ENCODE results near the gene XYLT1.

DNA sequence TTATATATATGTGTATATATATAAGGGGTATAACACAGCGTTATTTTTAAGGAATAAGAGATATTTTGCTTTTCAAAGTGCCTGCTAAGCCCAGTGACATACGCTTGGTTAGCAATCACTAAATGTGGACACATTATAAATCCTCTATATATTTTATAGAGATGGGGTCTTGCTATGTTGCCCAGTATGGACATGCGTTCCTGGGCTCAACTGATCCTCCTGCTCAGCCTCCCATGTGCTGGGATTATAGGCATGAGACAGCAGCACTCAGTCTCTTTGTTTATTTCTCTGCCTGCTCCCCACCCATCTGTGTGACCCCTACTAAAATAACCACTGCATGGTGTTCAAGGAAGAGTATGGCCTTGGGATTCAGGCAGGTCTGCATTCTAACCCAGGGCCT is 63.4 kb downstream of the XYLT1 start:
- TF ChIP-seq ZKSCAN8 (CRISPR knock-in tag; IDR thresholded peaks at IDR 0.05) (no peak), ZNF586 (CRISPR knock-in tag; conservative IDR thresholded peaks at IDR 0.05) (no peak), FOXA3 (CRISPR knock-in tag; conservative IDR thresholded peaks at IDR 0.05 in 1 of 2, IDR thresholded peaks at IDR 0.05 in 1 of 2) (no peak), CHD4 (IDR thresholded peaks at IDR 0.05; ENCODE audit: insufficient read depth, insufficient replicate concordance, low read depth, low read length, poor library complexity, severe bottlenecking) (no peak)
- TF ChIP-seq, protein P1, sequence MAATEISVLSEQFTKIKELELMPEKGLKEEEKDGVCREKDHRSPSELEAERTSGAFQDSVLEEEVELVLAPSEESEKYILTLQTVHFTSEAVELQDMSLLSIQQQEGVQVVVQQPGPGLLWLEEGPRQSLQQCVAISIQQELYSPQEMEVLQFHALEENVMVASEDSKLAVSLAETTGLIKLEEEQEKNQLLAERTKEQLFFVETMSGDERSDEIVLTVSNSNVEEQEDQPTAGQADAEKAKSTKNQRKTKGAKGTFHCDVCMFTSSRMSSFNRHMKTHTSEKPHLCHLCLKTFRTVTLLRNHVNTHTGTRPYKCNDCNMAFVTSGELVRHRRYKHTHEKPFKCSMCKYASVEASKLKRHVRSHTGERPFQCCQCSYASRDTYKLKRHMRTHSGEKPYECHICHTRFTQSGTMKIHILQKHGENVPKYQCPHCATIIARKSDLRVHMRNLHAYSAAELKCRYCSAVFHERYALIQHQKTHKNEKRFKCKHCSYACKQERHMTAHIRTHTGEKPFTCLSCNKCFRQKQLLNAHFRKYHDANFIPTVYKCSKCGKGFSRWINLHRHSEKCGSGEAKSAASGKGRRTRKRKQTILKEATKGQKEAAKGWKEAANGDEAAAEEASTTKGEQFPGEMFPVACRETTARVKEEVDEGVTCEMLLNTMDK (IDR thresholded peaks at IDR 0.05; ENCODE audit: borderline replicate concordance, insufficient read depth, low read depth, low read length, poor library complexity, severe bottlenecking), result no peak

Data from K562 (cell line).